HepG2 (cell line): ENCODE results near the gene TNFSF13. TPM values are rescaled to one million over a fixed set of nuclear protein-coding genes. Genes with fewer than 3 reads are reported as not detected.

Experiments
- ATF6 ChIP-seq: sonication (generic); formaldehyde crosslinking; conservative IDR thresholded peaks from 2 replicates; pipeline ENCODE4 v1.4.0; 2020; ENCODE audit warnings: missing genetic modification reagents
- BCL6 ChIP-seq: IDR thresholded peaks from 2 replicates; pipeline ENCODE4 v1.6.1; 2016; ENCODE audit warnings: missing genetic modification reagents, missing compliant biosample characterization
- HNRNPL ChIP-seq: fragments of 200-400 bp; formaldehyde crosslinking; IDR thresholded peaks from 2 replicates; pipeline ENCODE4 v1.6.1; 2017; ENCODE audit warnings: mild to moderate bottlenecking, low read depth, low read length
- MAFF ChIP-seq: IDR thresholded peaks from 2 replicates; pipeline ENCODE4 v1.6.1; 2011; ENCODE audit warnings: low read depth, low read length, improper control_type of control experiment
- MIER3 ChIP-seq: IDR thresholded peaks from 2 replicates; pipeline ENCODE4 v1.6.1; 2016; ENCODE audit warnings: missing compliant biosample characterization, borderline replicate concordance
- MTERF4 ChIP-seq: sonication (generic); formaldehyde crosslinking; IDR thresholded peaks from 2 replicates; pipeline ENCODE4 v1.8.0; 2023; ENCODE audit warnings: mild to moderate bottlenecking, missing genetic modification reagents
- MZF1 ChIP-seq: sonication (generic); formaldehyde crosslinking; IDR thresholded peaks from 2 replicates; pipeline ENCODE4 v1.8.1; 2023; ENCODE audit warnings: mild to moderate bottlenecking, missing genetic modification reagents, borderline replicate concordance
- NCOA1 ChIP-seq: sonication (generic); formaldehyde crosslinking; IDR thresholded peaks from 2 replicates; pipeline ENCODE4 v1.9.0; 2021; ENCODE audit warnings: missing genetic modification reagents
- PRMT3 ChIP-seq: sonication (generic); formaldehyde crosslinking; IDR thresholded peaks from 2 replicates; pipeline ENCODE4 v1.8.1; 2022; ENCODE audit warnings: low read depth, mild to moderate bottlenecking, moderate library complexity, missing genetic modification reagents, borderline replicate concordance
- PTBP1 ChIP-seq: fragments of 200-400 bp; formaldehyde crosslinking; IDR thresholded peaks from 2 replicates; pipeline ENCODE4 v1.6.1; 2018; ENCODE audit warnings: low read length, low read depth; ENCODE audit not compliant: poor library complexity, severe bottlenecking
- ZFP41 ChIP-seq: sonication (generic); formaldehyde crosslinking; IDR thresholded peaks from 2 replicates; pipeline ENCODE4 v1.4.0; 2020; ENCODE audit warnings: mild to moderate bottlenecking, missing genetic modification reagents, borderline replicate concordance
- ZNF354B ChIP-seq: sonication (generic); formaldehyde crosslinking; IDR thresholded peaks from 2 replicates; pipeline ENCODE4 v1.8.0; 2022; ENCODE audit warnings: mild to moderate bottlenecking, missing genetic modification reagents
- ZNF451 ChIP-seq: sonication (generic); formaldehyde crosslinking; IDR thresholded peaks from 2 replicates; pipeline ENCODE4 v1.5.0; 2020; ENCODE audit warnings: mild to moderate bottlenecking, missing genetic modification reagents
- ZNF660 ChIP-seq: sonication (generic); formaldehyde crosslinking; IDR thresholded peaks from 2 replicates; pipeline ENCODE4 v1.5.1; 2020; ENCODE audit warnings: mild to moderate bottlenecking, low read depth, missing genetic modification reagents, borderline replicate concordance
- ZNF670 ChIP-seq: sonication (generic); formaldehyde crosslinking; IDR thresholded peaks from 2 replicates; pipeline ENCODE4 v1.8.0; 2022; ENCODE audit warnings: mild to moderate bottlenecking, missing genetic modification reagents, borderline replicate concordance
- polyA plus RNA-seq, 8 experiments: library from polyadenylated mRNA; depleted of rRNA in 3 of 8; stranded (reverse) in 7 of 8; unstranded in 1 of 8; fragments of >200 nt; fragmentation: Illumina TruSeq in 4 of 8; extraction: Trizol in 4 of 8; gene quantifications; 2 replicates each; pipeline versions ENCODE4 v1.2.1 to v1.2.3, GENCODE V29; 2011 to 2016; ENCODE audit warnings: low read depth in 4 of 8, missing spikeins in 1 of 8, mixed read lengths in 1 of 8; ENCODE audit not compliant: insufficient read depth in 1 of 8
- total RNA-seq, 5 experiments: library from RNA; depleted of rRNA; stranded (reverse); fragments of >200 nt; fragmentation: Illumina TruSeq; extraction: Trizol; gene quantifications; 2 replicates each; pipeline ENCODE4 v1.2.3, GENCODE V29; 2016; ENCODE audit warnings: low read depth in 1 of 5
- TF ChIP-seq, protein P1 (sequence below): IDR thresholded peaks from 2 replicates; pipeline ENCODE4 v1.6.1; 2012; ENCODE audit warnings: inconsistent platforms
- TF ChIP-seq, protein P2 (sequence below): IDR thresholded peaks from 2 replicates; pipeline ENCODE4 v1.6.1; 2016; ENCODE audit warnings: mild to moderate bottlenecking
- TF ChIP-seq, protein P3 (sequence below): sonication (generic); formaldehyde crosslinking; IDR thresholded peaks from 2 replicates; pipeline ENCODE4 v1.5.0; 2020; ENCODE audit warnings: mild to moderate bottlenecking, missing genetic modification reagents, borderline replicate concordance
- TF ChIP-seq, protein P4 (sequence below): sonication (generic); formaldehyde crosslinking; IDR thresholded peaks from 2 replicates; pipeline ENCODE4; 2020; ENCODE audit warnings: missing genetic modification reagents, mild to moderate bottlenecking, borderline replicate concordance

Gene TNFSF13
- total and polyA plus RNA-seq, 2 of the 13 experiments (the other 11 are each of a cell fraction or from before 2014, with no cell fraction given) = 2.5 to 3.3 TPM

GRCh38 chr17:7572338-7572587 is 13.7 kb downstream of the TNFSF13 start (continued):
- TF ChIP-seq PTBP1 = no peak
- TF ChIP-seq ZNF670 (CRISPR knock-in tag) = no peak
- TF ChIP-seq MIER3 (CRISPR knock-in tag) = no peak
- TF ChIP-seq MTERF4 (CRISPR knock-in tag) = peak; percentile 60
- TF ChIP-seq, protein P1, sequence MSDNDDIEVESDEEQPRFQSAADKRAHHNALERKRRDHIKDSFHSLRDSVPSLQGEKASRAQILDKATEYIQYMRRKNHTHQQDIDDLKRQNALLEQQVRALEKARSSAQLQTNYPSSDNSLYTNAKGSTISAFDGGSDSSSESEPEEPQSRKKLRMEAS = peak; percentile 100
- no peak for TF ChIP-seq HNRNPL
- TF ChIP-seq BCL6 = no peak
- no peak for TF ChIP-seq MAFF
- no peak for TF ChIP-seq MZF1
- no peak for TF ChIP-seq NCOA1 (CRISPR knock-in tag)
- TF ChIP-seq ZNF451 (CRISPR knock-in tag) = no peak
- TF ChIP-seq, protein P2, sequence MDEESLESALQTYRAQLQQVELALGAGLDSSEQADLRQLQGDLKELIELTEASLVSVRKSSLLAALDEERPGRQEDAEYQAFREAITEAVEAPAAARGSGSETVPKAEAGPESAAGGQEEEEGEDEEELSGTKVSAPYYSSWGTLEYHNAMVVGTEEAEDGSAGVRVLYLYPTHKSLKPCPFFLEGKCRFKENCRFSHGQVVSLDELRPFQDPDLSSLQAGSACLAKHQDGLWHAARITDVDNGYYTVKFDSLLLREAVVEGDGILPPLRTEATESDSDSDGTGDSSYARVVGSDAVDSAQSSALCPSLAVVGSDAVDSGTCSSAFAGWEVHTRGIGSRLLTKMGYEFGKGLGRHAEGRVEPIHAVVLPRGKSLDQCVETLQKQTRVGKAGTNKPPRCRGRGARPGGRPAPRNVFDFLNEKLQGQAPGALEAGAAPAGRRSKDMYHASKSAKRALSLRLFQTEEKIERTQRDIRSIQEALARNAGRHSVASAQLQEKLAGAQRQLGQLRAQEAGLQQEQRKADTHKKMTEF (CRISPR knock-in tag) = no peak; the same call in 1 of the 2 replicates
- TF ChIP-seq, protein P3, sequence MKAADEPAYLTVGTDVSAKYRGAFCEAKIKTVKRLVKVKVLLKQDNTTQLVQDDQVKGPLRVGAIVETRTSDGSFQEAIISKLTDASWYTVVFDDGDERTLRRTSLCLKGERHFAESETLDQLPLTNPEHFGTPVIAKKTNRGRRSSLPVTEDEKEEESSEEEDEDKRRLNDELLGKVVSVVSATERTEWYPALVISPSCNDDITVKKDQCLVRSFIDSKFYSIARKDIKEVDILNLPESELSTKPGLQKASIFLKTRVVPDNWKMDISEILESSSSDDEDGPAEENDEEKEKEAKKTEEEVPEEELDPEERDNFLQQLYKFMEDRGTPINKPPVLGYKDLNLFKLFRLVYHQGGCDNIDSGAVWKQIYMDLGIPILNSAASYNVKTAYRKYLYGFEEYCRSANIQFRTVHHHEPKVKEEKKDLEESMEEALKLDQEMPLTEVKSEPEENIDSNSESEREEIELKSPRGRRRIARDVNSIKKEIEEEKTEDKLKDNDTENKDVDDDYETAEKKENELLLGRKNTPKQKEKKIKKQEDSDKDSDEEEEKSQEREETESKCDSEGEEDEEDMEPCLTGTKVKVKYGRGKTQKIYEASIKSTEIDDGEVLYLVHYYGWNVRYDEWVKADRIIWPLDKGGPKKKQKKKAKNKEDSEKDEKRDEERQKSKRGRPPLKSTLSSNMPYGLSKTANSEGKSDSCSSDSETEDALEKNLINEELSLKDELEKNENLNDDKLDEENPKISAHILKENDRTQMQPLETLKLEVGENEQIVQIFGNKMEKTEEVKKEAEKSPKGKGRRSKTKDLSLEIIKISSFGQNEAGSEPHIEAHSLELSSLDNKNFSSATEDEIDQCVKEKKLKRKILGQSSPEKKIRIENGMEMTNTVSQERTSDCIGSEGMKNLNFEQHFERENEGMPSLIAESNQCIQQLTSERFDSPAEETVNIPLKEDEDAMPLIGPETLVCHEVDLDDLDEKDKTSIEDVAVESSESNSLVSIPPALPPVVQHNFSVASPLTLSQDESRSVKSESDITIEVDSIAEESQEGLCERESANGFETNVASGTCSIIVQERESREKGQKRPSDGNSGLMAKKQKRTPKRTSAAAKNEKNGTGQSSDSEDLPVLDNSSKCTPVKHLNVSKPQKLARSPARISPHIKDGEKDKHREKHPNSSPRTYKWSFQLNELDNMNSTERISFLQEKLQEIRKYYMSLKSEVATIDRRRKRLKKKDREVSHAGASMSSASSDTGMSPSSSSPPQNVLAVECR (CRISPR knock-in tag) = peak; percentile 92; the same call in 1 of the 2 replicates
- TF ChIP-seq, protein P4, sequence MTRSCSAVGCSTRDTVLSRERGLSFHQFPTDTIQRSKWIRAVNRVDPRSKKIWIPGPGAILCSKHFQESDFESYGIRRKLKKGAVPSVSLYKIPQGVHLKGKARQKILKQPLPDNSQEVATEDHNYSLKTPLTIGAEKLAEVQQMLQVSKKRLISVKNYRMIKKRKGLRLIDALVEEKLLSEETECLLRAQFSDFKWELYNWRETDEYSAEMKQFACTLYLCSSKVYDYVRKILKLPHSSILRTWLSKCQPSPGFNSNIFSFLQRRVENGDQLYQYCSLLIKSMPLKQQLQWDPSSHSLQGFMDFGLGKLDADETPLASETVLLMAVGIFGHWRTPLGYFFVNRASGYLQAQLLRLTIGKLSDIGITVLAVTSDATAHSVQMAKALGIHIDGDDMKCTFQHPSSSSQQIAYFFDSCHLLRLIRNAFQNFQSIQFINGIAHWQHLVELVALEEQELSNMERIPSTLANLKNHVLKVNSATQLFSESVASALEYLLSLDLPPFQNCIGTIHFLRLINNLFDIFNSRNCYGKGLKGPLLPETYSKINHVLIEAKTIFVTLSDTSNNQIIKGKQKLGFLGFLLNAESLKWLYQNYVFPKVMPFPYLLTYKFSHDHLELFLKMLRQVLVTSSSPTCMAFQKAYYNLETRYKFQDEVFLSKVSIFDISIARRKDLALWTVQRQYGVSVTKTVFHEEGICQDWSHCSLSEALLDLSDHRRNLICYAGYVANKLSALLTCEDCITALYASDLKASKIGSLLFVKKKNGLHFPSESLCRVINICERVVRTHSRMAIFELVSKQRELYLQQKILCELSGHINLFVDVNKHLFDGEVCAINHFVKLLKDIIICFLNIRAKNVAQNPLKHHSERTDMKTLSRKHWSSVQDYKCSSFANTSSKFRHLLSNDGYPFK (CRISPR knock-in tag) = peak; percentile 99
- no peak for TF ChIP-seq PRMT3 (CRISPR knock-in tag)
- TF ChIP-seq ZNF660 (CRISPR knock-in tag) = no peak; the same call in 1 of the 2 replicates
- no peak for TF ChIP-seq ZNF354B
- TF ChIP-seq ATF6 = 0 out of 2 replicates have a peak, but pooled peaks have one; percentile 24
- TF ChIP-seq ZFP41 (CRISPR knock-in tag) = peak; percentile 43; the same call in 1 of the 2 replicates
